Parathyroid adenoma (tissue), 2 donors: ENCODE data around the gene TTC39C.

ENCODE experiments used
- H2AFZ ChIP-seq: fragments of 300-600 bp; sonication (generic); one replicate; pipeline ENCODE4 v1.7.0; 2017; ENCODE audit warnings: antibody characterized with exemption, mild to moderate bottlenecking
- H3K27ac ChIP-seq: fragments of 300-600 bp; sonication (generic); one replicate; pipeline ENCODE4 v1.7.0; 2017
- H3K27me3 ChIP-seq: fragments of 300-600 bp; sonication (generic); one replicate; pipeline ENCODE4 v1.7.0; 2017; ENCODE audit warnings: low read length; ENCODE audit not compliant: control insufficient read depth, insufficient read depth
- H3K36me3 ChIP-seq: fragments of 300-600 bp; sonication (generic); one replicate; pipeline ENCODE4 v1.7.0; 2017; ENCODE audit warnings: low read length; ENCODE audit not compliant: control insufficient read depth, insufficient read depth
- H3K4me1 ChIP-seq: fragments of 300-600 bp; sonication (generic); one replicate; pipeline ENCODE4 v1.7.0; 2017; ENCODE audit warnings: control low read depth
- H3K4me2 ChIP-seq: fragments of 300-600 bp; sonication (generic); one replicate; pipeline ENCODE4 v1.7.0; 2017; ENCODE audit warnings: low read length
- H3K4me3 ChIP-seq: fragments of 300-600 bp; sonication (generic); one replicate; pipeline ENCODE4 v1.7.0; 2017; ENCODE audit warnings: low read depth, low read length
- H3K79me2 ChIP-seq: fragments of 300-600 bp; sonication (generic); one replicate; pipeline ENCODE4 v1.7.0; 2017; ENCODE audit warnings: control low read depth
- H3K9ac ChIP-seq: fragments of 300-600 bp; sonication (generic); one replicate; pipeline ENCODE4 v1.7.0; 2017; ENCODE audit warnings: mild to moderate bottlenecking
- H3K9me3 ChIP-seq: fragments of 300-600 bp; sonication (generic); one replicate; pipeline ENCODE4 v1.7.0; 2017; ENCODE audit warnings: low read length; ENCODE audit not compliant: control insufficient read depth
- CTCF ChIP-seq: fragments of 300-600 bp; sonication (generic); IDR thresholded peaks from one replicate; pipeline ENCODE4 v1.7.0; 2017; ENCODE audit warnings: antibody characterized with exemption, mild to moderate bottlenecking
- donor health status: primary hyperparathyroidism.

TTC39C gene

GRCh38 chr18:24112464-24112863, 97.9 kb downstream of the TTC39C start:
- Histone ChIP-seq H3K79me2 (no peaks in the 10 kb centered on the region), H3K4me3 (no peak overlapping the region), H3K9ac (no peak overlapping the region), H3K27ac (no peak overlapping the region), H3K4me2 (no peak overlapping the region), H3K4me1 (no peaks in the 10 kb centered on the region), H3K27me3 (no peaks in the 10 kb centered on the region), H2AFZ (no peak overlapping the region), H3K9me3 (no peaks in the 10 kb centered on the region), H3K36me3 (no peaks in the 10 kb centered on the region)
- no peak for TF ChIP-seq CTCF

- Histone ChIP-seq H3K9ac (no peak overlapping the region), H3K4me2 (no peak overlapping the region), H3K9me3 (no peaks in the 10 kb centered on the region), H3K27me3 (no peaks in the 10 kb centered on the region), H2AFZ (no peak overlapping the region), H3K4me1 (no peaks in the 10 kb centered on the region), H3K4me3 (no peak overlapping the region), H3K27ac (no peak overlapping the region), H3K79me2 (no peaks in the 10 kb centered on the region), H3K36me3 (no peaks in the 10 kb centered on the region)
- no peak for TF ChIP-seq CTCF
Observed at GRCh38 chr18:24112874-24113615, 98.5 kb downstream of the TTC39C start.

- TF ChIP-seq CTCF, result no peak
- no peaks in the 10 kb centered on the region for H3K9me3 ChIP-seq
- no peak overlapping the region for H2AFZ ChIP-seq
- H3K36me3 ChIP-seq, result no peaks in the 10 kb centered on the region
- H3K4me2 ChIP-seq, result no peak overlapping the region
- H3K27ac ChIP-seq, result no peak overlapping the region
- H3K27me3 ChIP-seq, result no peaks in the 10 kb centered on the region
- no peak overlapping the region for H3K9ac ChIP-seq
- no peak overlapping the region for H3K4me3 ChIP-seq
- H3K79me2 ChIP-seq, result no peaks in the 10 kb centered on the region
- no peaks in the 10 kb centered on the region for H3K4me1 ChIP-seq
Observed at GRCh38 chr18:24114924-24115549, 100.5 kb downstream of the TTC39C start.

GRCh38 chr18:24115628-24116027, 101.1 kb downstream of the TTC39C start:
- no peak overlapping the region for H3K27ac ChIP-seq
- no peak overlapping the region for H3K9ac ChIP-seq
- no peaks in the 10 kb centered on the region for H3K9me3 ChIP-seq
- no peak overlapping the region for H3K4me2 ChIP-seq
- no peaks in the 10 kb centered on the region for H3K79me2 ChIP-seq
- no peaks in the 10 kb centered on the region for H3K36me3 ChIP-seq
- no peak for TF ChIP-seq CTCF
- no peak overlapping the region for H3K4me3 ChIP-seq
- no peaks in the 10 kb centered on the region for H3K4me1 ChIP-seq
- no peaks in the 10 kb centered on the region for H3K27me3 ChIP-seq
- H2AFZ ChIP-seq, result no peak overlapping the region
